Caki2 (cell line): Measurements from ENCODE around the gene UBASH3A. TPM values are rescaled to one million over a fixed set of nuclear protein-coding genes. Genes with fewer than 3 reads are reported as not detected.

ENCODE experiments used
- DNase-seq: peaks from one replicate; pipeline ENCODE4 v3.0.0-alpha.2; 2015; ENCODE audit warnings: low read depth
- in situ Hi-C: cut with HindIII; loops from 2 replicates; pipeline ENCODE4 v1.10.0; 2016; ENCODE audit warnings: low sequenced_read_pairs, low pct_unique_long_range_greater_than_20kb, mixed read lengths
- total RNA-seq: library from RNA; depleted of rRNA; stranded (reverse); fragments of >200 nt; shearing (Covaris generic); gene quantifications from 2 replicates; pipeline ENCODE4 v1.2.3, GENCODE V29; 2014; ENCODE audit warnings: low replicate concordance; rRNA removed

UBASH3A gene
- total RNA-seq, result not detected in 2 replicates

- in situ Hi-C loops, result no loop called here
- no peak for DNase-seq
Observed at GRCh38 chr21:42403611-42404231, at the start of gene UBASH3A. UBASH3A (plus strand) TSS chr21:42403902; CDS start chr21:42403946, 44 bp downstream.

- in situ Hi-C loops, result no loop called here
- no peak for DNase-seq
Observed at GRCh38 chr21:42356046-42356445, 47.7 kb upstream of the UBASH3A start.

GRCh38 chr21:42356650-42357049 is 47.1 kb upstream of the UBASH3A start:
- in situ Hi-C loops, result no loop called here
- no peak for DNase-seq

- in situ Hi-C loops, result no loop called here
- DNase-seq, result no peak
Observed at GRCh38 chr21:42357307-42357706, 46.4 kb upstream of the UBASH3A start.

- no peak for DNase-seq
- in situ Hi-C loops, result no loop called here
Observed at GRCh38 chr21:42358261-42358660, 45.4 kb upstream of the UBASH3A start.

GRCh38 chr21:42358937-42359336 is 44.8 kb upstream of the UBASH3A start:
- DNase-seq, result no peak

GRCh38 chr21:42360317-42360716 is 43.4 kb upstream of the UBASH3A start:
- in situ Hi-C loops, result no loop called here
- no peak for DNase-seq

More at GRCh38 chr21:42358937-42359336, 44.8 kb upstream of the UBASH3A start:
- in situ Hi-C loops, result no loop called here

- no peak for DNase-seq
- in situ Hi-C loops, result no loop called here
Observed at GRCh38 chr21:42361286-42361685, 42.4 kb upstream of the UBASH3A start.

GRCh38 chr21:42362198-42362597 is 41.5 kb upstream of the UBASH3A start:
- in situ Hi-C loops, result no loop called here
- no peak for DNase-seq

GRCh38 chr21:42362700-42363099 is 41.0 kb upstream of the UBASH3A start:
- no peak for DNase-seq
- in situ Hi-C loops, result no loop called here

- no peak for DNase-seq
- in situ Hi-C loops, result no loop called here
Observed at GRCh38 chr21:42363312-42363711, 40.4 kb upstream of the UBASH3A start.

GRCh38 chr21:42364304-42364865 is 39.3 kb upstream of the UBASH3A start:
- no peak for DNase-seq
- in situ Hi-C loops, result no loop called here

- in situ Hi-C loops, result no loop called here
- no peak for DNase-seq
Observed at GRCh38 chr21:42365770-42366169, 37.9 kb upstream of the UBASH3A start.

GRCh38 chr21:42366292-42367010 is 37.3 kb upstream of the UBASH3A start, which contains the start of gene TFF1:
TFF1 (minus strand) TSS chr21:42366535; CDS start chr21:42366495, 40 bp downstream.
- DNase-seq, result peak; percentile 62
- in situ Hi-C loops, result no loop called here

- in situ Hi-C loops, result no loop called here
- DNase-seq, result no peak
Observed at GRCh38 chr21:42367367-42368165, 36.1 kb upstream of the UBASH3A start.

GRCh38 chr21:42369821-42370220 is 33.9 kb upstream of the UBASH3A start:
- in situ Hi-C loops, result no loop called here
- DNase-seq, result no peak

- in situ Hi-C loops, result no loop called here
Observed at GRCh38 chr21:42370894-42371654, 32.6 kb upstream of the UBASH3A start.

More at GRCh38 chr21:42370894-42371654, 32.6 kb upstream of the UBASH3A start:
- DNase-seq, result no peak
